Epithelial cell of esophagus (primary cell): ENCODE results near the gene DENND5A.
"Not testable (repeated sequence)": the region's sequence is repeated elsewhere in the genome, so short reads cannot be mapped to it uniquely, and the experiment has no call there.

Experiments
- DNase-seq: peaks from one replicate; pipeline ENCODE4 v3.0.0; 2010; ENCODE audit warnings: low read depth
- H3K4me3 ChIP-seq: 2 replicates; pipeline ENCODE4 v1.5.1; 2011; ENCODE audit warnings: mild to moderate bottlenecking, low read length, control low read depth
- CTCF ChIP-seq: IDR thresholded peaks from 2 replicates; pipeline ENCODE4 v1.5.1; 2011; ENCODE audit warnings: low read depth, mild to moderate bottlenecking, low read length, control low read depth, inconsistent platforms; ENCODE audit not compliant: insufficient read depth; ENCODE audit errors: missing control alignments

DENND5A gene

GRCh38 chr11:9201372-9202162 lies 63.6 kb downstream of the DENND5A start:
- TF ChIP-seq CTCF = no peak
- no peak overlapping the region for H3K4me3 ChIP-seq
- no peak for DNase-seq

- no peak for TF ChIP-seq CTCF
- DNase-seq = no peak
- H3K4me3 ChIP-seq = no peak overlapping the region
Observed at GRCh38 chr11:9200471-9200870, 64.7 kb downstream of the DENND5A start.

- no peak for DNase-seq
- no peak overlapping the region for H3K4me3 ChIP-seq
- TF ChIP-seq CTCF = no peak
Observed at GRCh38 chr11:9193316-9193715, 71.8 kb downstream of the DENND5A start.

- no peak for DNase-seq
- TF ChIP-seq CTCF = no peak
- H3K4me3 ChIP-seq = no peak overlapping the region
Observed at GRCh38 chr11:9192561-9192960, 72.6 kb downstream of the DENND5A start.

GRCh38 chr11:9190326-9191016 lies 74.7 kb downstream of the DENND5A start:
- not testable (repeated sequence) for H3K4me3 ChIP-seq, DNase-seq

GRCh38 chr11:9188860-9189259 lies 76.3 kb downstream of the DENND5A start:
- DNase-seq, H3K4me3 ChIP-seq: not testable (repeated sequence)

GRCh38 chr11:9187616-9188015 lies 77.5 kb downstream of the DENND5A start:
- H3K4me3 ChIP-seq = no peak overlapping the region
- no peak for DNase-seq
- no peak for TF ChIP-seq CTCF

- TF ChIP-seq CTCF = no peak
- DNase-seq = no peak
- H3K4me3 ChIP-seq = no peak overlapping the region
Observed at GRCh38 chr11:9184516-9184915, 80.6 kb downstream of the DENND5A start.
